Daoy (cell line): ENCODE data around the gene PTPRZ1. TPM values are rescaled to one million over a fixed set of nuclear protein-coding genes. Genes with fewer than 3 reads are reported as not detected.

Experiments used
- DNase-seq: peaks from one replicate; pipeline ENCODE4 v3.0.0-alpha.2; 2015; ENCODE audit warnings: low read depth
- total RNA-seq: library from RNA; depleted of rRNA; stranded (reverse); fragments of >200 nt; shearing (Covaris generic); gene quantifications from 2 replicates; pipeline ENCODE4 v1.2.3, GENCODE V29; 2014

The PTPRZ1 gene
- total RNA-seq, 1 experiment from 2014 or later, result 0.17 TPM

GRCh38 chr7:122055073-122055472 lies 182.1 kb downstream of the PTPRZ1 start:
- DNase-seq, result no peak

- no peak for DNase-seq
Measured at GRCh38 chr7:122056977-122057376, 184.0 kb downstream of the PTPRZ1 start.

DNA sequence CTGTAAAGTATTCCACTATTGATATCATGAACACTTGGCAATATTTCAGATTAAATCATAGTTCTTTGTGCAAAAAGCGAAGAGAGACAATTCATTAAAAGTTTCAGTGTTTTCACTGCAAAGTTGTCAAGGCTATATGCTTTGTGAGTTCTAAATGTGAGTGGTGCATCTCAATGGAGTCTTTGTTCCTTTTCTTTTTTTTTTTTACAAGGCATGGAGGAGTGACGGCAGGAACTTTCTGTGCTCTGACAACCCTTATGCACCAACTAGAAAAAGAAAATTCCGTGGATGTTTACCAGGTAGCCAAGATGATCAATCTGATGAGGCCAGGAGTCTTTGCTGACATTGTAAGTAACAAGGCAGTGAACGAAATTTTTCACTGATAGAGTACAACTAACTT lies 186.6 kb downstream of the PTPRZ1 start:
- DNase-seq, result no peak

DNA sequence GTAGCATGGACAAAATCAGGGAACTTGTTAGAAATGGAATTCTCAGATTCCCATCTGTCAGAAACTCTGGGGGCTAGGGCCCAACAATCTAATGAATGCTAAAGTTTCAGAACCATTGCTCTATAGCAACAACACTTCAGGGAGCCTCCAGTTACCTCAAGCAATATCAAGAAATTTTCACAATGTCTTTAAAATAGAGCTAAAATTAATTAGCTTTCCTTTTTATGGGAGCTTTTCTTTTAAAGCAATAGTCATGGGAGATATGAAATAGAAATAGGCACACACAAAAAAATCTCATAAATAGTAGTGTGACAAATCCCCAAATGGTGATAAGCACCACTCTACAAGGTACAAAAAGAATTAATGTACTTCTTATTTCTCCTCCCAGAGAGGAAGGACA lies 190.2 kb downstream of the PTPRZ1 start:
- no peak for DNase-seq

- DNase-seq, result no peak
Measured at GRCh38 chr7:122064971-122065370, 192.0 kb downstream of the PTPRZ1 start.

DNA sequence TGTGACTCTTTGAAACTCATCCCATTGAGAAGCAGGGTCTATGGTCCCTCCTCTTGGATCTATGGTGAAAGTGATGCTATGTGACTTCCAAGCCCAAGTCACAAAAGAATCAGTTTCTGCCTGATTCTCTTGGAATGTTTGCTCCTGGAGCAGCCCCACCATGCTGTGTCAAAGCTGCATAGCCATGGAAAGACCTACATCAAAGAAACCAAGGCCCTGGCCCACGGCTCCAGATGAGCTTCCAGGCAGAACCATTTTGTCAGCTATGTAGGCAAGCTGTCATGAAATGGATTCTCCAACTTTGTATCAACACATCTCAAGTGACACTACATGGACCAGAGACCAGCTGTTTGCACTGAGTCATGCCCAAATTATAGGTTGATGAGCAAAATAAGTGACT lies 194.1 kb downstream of the PTPRZ1 start:
- DNase-seq, result no peak

DNA sequence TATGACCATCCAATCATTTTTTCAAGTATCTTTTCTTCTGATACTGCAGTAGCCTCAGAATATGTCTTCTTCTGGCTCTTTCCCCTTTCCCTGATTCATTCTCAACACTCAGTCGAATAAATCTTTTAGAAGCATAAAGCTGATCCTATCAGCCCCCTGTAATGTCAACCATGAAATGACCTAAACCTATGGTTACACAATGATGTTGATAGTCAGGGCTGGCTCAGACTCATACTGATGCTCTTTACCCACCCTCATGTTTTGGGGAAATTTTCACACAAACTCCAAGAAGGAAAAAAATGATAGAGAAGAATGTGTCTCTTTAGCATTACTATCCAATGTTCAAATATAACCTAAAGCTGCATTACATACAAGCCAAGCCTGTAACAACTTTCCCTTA lies 195.1 kb downstream of the PTPRZ1 start:
- no peak for DNase-seq

DNA sequence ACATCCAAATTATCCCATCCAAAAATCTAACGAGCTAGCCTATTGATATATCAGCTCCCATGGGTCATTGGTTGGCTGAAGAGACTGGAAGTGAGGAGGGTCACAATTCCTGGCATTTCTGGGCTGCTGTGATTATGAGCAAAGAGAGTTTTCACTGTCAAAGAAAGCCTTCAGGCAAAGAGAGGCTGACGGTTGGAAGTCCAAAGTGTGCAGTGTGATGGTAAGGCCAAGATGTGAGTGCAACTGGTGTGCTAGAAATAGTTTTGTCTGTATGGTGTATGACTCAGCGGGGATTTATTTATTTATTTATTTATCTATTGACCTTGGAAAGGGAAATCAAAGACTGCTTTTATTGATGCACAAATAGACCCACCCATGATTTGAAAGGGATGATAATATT lies 196.0 kb downstream of the PTPRZ1 start:
- DNase-seq, result no peak

- no peak for DNase-seq
Measured at GRCh38 chr7:122070062-122070461, 197.1 kb downstream of the PTPRZ1 start.

DNA sequence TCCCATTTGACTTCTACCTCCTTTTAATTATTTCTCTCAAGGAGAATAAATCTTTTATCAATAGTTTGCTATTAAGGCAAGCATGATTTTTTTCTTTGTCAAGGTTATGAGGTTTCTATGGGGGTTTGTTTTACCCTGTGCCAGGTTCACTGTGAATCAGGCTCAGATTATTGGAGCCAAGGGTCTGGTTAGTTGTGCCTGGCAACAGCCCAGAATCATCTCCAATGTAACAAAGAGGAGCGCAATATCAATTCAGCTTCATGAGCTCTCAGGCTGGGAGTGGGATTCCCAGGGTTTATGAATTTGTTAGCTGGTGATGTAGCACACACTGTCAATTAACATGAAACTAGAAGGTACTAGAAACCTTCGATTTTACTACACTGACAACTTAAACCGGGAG lies 197.9 kb downstream of the PTPRZ1 start:
- no peak for DNase-seq

DNA sequence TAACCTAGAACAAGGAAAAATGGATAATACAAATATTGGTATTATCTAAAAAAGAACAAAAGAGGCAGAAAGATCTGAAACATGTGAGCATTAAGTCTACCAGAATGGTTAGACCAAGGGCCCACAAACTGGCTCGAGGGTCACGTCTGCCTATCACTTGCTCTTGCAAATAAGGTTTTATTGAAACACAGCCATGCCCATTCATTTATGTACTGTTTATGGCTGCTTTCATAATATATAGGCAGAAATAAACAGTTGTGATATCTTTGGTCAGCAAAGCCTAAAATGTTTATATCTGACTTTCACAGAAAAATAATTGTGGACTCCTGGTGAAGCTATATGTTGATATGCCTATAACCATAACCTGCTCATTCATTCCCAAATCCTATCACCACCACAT lies 199.3 kb downstream of the PTPRZ1 start:
- no peak for DNase-seq

DNA sequence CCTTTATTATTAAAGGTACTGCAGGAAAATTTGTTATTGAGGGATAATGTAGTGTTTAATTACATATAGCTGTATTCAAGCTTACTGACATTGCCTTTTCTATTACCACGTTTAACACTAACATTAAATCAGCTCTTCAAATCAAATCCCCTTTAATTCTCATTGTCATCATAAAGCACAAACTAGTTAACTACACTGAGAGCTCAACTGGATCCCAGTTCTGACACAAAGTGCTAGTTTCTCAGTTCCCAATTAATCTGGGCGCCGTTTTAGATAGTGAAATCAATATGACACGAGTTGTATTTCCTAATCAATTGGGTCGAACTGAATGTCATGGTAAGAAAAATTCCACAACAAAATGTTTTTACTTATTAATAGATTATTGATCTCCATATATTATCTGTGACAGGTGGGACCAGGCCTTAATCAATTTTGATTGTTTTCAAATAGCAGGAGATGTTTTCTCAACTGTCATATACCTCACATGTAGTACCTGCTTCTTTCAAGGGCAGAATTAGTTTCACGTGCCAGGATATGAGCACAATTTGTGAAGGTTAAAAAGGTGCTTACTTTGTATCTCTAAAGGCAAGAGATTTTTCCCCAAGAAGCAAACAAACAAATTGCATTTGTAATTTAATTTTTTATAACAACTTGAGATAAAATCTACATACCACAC lies 200.1 kb downstream of the PTPRZ1 start:
- no peak for DNase-seq

GRCh38 chr7:122073635-122074034 lies 200.7 kb downstream of the PTPRZ1 start:
- DNase-seq, result no peak

DNA sequence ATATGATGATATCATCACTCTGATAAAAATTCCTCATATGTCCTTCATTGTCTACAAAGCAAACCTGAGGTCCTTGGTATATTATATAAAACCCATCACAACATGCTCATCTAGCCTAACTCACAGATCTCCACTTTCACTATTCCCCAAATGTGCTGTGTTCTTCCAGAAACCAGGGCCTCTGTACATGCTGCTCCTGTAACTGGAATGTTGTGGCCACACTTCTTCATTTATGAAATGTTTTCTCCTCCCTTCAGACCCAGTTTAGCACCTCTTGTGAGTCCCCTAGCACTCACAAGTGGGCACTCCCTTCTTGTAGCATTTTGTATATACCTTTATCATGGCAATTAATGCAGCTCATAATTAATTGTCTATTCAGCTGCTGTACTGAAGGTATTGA lies 209.2 kb downstream of the PTPRZ1 start:
- DNase-seq, result no peak

- DNase-seq, result no peak
Measured at GRCh38 chr7:122082670-122083069, 209.7 kb downstream of the PTPRZ1 start.

- DNase-seq, result peak; percentile 73
Measured at GRCh38 chr7:122092964-122093797, 220.2 kb downstream of the PTPRZ1 start.

DNA sequence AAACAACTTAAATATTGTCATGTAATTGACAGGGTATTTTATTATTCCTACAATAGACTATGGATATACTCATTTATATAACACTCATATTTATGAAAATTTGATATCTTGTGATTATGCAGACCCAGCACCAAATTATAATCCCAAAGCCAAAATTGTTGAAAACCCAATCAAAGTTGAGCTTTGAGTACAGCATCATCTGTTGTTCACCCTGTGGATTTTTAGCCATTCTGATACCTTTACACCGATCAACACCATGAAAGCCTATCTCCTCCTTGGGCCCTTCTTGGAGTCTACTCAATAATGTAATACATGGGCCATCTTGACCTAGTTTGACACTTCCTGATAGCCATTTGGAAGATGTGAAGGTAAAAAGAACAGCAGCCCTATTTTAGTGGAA lies 221.6 kb downstream of the PTPRZ1 start:
- DNase-seq, result no peak

DNA sequence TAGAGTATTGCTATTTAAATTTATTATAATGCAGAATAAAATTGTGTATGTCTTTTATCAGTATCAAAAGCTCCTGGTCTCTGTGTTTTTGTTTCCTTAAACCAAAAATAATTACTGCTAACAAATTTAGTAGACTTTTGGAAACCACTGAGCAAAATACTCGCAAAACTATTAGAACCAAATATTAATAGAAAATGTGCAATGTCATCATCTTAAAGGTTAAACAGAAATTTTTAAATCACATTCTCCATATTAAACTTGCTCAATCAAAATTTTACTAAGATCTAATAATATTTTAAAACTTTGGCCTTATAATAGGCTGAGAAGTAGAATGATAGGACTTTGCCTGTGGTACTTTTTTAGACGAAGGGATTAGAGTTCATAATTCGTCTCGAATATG lies 222.7 kb downstream of the PTPRZ1 start:
- no peak for DNase-seq

GRCh38 chr7:122100021-122100420 lies 227.1 kb downstream of the PTPRZ1 start:
- DNase-seq, result no peak

GRCh38 chr7:122103064-122103463 lies 230.1 kb downstream of the PTPRZ1 start:
- no peak for DNase-seq
